HL-60 (cell line): Measurements from ENCODE around the gene DVL1.

Experiments
- DNase-seq, 2 experiments: peaks; one replicate each; pipeline ENCODE4 v3.0.0-alpha.2; 2010 to 2020; ENCODE audit warnings: low read depth in 1 of 2, low spot score in 1 of 2
- H3K27ac ChIP-seq: fragments of 250-450 bp; sonication (Bioruptor Pico); replicated peaks from 2 replicates; pipeline ENCODE4 v1.5.1; 2020; ENCODE audit warnings: mild to moderate bottlenecking, moderate library complexity
- H3K27me3 ChIP-seq: fragments of 250-450 bp; sonication (Bioruptor Pico); 2 replicates; pipeline ENCODE4 v1.5.1; 2021; ENCODE audit warnings: mild to moderate bottlenecking, moderate library complexity; ENCODE audit not compliant: insufficient read depth, poor library complexity, severe bottlenecking
- H3K4me3 ChIP-seq: replicated peaks from 2 replicates; pipeline ENCODE4 v1.5.1; 2011; ENCODE audit warnings: mild to moderate bottlenecking, control low read depth, low read length; ENCODE audit not compliant: insufficient read depth
- GABPA ChIP-seq: IDR thresholded peaks from 2 replicates; pipeline ENCODE4 v1.6.1; 2012; ENCODE audit warnings: low read depth
- POLR2AphosphoS5 ChIP-seq: IDR thresholded peaks from 2 replicates; pipeline ENCODE4 v1.6.1; 2012; ENCODE audit warnings: low read depth
- SPI1 ChIP-seq: IDR thresholded peaks from 2 replicates; pipeline ENCODE4 v1.6.1; 2012; ENCODE audit warnings: low read depth, mild to moderate bottlenecking, borderline replicate concordance
- TF ChIP-seq, protein P1 (sequence below): IDR thresholded peaks from 2 replicates; pipeline ENCODE4 v1.6.1; 2012; ENCODE audit warnings: low read depth; ENCODE audit not compliant: insufficient replicate concordance
- TF ChIP-seq, protein P2 (sequence below): IDR thresholded peaks from one replicate; pipeline ENCODE4 v1.5.1; 2011; ENCODE audit warnings: low read length, control low read depth, inconsistent platforms; ENCODE audit not compliant: insufficient read depth

DVL1 gene

DNA sequence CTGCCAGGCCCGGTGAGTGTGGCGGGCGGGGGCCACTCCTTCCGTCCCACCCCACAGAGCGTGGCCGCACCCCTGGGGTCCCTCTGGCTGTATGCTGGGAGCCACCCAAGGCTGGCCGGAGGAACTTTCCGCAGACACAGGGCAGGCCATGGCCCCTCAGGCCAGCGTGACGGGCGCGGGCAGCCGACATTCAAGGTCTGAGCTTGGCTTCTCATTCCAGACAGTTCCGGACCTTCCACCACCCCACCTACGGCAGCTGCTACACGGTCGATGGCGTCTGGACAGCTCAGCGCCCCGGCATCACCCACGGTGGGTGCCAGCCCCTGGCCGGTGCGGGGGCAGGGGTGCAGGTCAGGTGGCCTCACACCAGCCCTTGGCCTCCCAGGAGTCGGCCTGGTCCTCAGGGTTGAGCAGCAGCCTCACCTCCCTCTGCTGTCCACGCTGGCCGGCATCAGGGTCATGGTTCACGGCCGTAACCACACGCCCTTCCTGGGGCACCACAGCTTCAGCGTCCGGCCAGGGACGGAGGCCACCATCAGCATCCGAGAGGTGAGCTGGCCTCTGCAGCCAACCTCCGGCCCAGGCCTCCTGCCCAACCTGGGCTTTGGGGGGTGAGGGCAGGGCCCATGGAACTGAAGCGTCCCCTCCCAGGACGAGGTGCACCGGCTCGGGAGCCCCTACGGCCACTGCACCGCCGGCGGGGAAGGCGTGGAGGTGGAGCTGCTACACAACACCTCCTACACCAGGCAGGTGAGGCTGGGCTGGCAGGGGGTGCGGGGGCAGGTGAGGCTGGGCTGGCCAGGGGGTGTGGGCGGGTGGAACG lies 61.7 kb downstream of the DVL1 start:
- TF ChIP-seq SPI1 (no peak), POLR2AphosphoS5 (no peak), GABPA (no peak)
- TF ChIP-seq, protein P1, sequence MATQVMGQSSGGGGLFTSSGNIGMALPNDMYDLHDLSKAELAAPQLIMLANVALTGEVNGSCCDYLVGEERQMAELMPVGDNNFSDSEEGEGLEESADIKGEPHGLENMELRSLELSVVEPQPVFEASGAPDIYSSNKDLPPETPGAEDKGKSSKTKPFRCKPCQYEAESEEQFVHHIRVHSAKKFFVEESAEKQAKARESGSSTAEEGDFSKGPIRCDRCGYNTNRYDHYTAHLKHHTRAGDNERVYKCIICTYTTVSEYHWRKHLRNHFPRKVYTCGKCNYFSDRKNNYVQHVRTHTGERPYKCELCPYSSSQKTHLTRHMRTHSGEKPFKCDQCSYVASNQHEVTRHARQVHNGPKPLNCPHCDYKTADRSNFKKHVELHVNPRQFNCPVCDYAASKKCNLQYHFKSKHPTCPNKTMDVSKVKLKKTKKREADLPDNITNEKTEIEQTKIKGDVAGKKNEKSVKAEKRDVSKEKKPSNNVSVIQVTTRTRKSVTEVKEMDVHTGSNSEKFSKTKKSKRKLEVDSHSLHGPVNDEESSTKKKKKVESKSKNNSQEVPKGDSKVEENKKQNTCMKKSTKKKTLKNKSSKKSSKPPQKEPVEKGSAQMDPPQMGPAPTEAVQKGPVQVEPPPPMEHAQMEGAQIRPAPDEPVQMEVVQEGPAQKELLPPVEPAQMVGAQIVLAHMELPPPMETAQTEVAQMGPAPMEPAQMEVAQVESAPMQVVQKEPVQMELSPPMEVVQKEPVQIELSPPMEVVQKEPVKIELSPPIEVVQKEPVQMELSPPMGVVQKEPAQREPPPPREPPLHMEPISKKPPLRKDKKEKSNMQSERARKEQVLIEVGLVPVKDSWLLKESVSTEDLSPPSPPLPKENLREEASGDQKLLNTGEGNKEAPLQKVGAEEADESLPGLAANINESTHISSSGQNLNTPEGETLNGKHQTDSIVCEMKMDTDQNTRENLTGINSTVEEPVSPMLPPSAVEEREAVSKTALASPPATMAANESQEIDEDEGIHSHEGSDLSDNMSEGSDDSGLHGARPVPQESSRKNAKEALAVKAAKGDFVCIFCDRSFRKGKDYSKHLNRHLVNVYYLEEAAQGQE, result no peak
- TF ChIP-seq, protein P2, sequence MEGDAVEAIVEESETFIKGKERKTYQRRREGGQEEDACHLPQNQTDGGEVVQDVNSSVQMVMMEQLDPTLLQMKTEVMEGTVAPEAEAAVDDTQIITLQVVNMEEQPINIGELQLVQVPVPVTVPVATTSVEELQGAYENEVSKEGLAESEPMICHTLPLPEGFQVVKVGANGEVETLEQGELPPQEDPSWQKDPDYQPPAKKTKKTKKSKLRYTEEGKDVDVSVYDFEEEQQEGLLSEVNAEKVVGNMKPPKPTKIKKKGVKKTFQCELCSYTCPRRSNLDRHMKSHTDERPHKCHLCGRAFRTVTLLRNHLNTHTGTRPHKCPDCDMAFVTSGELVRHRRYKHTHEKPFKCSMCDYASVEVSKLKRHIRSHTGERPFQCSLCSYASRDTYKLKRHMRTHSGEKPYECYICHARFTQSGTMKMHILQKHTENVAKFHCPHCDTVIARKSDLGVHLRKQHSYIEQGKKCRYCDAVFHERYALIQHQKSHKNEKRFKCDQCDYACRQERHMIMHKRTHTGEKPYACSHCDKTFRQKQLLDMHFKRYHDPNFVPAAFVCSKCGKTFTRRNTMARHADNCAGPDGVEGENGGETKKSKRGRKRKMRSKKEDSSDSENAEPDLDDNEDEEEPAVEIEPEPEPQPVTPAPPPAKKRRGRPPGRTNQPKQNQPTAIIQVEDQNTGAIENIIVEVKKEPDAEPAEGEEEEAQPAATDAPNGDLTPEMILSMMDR, result no peak
- Histone ChIP-seq H3K27ac (no peak overlapping the region), H3K4me3 (no peak overlapping the region), H3K27me3 (no peaks in the 10 kb centered on the region)
- no peak for DNase-seq

DNA sequence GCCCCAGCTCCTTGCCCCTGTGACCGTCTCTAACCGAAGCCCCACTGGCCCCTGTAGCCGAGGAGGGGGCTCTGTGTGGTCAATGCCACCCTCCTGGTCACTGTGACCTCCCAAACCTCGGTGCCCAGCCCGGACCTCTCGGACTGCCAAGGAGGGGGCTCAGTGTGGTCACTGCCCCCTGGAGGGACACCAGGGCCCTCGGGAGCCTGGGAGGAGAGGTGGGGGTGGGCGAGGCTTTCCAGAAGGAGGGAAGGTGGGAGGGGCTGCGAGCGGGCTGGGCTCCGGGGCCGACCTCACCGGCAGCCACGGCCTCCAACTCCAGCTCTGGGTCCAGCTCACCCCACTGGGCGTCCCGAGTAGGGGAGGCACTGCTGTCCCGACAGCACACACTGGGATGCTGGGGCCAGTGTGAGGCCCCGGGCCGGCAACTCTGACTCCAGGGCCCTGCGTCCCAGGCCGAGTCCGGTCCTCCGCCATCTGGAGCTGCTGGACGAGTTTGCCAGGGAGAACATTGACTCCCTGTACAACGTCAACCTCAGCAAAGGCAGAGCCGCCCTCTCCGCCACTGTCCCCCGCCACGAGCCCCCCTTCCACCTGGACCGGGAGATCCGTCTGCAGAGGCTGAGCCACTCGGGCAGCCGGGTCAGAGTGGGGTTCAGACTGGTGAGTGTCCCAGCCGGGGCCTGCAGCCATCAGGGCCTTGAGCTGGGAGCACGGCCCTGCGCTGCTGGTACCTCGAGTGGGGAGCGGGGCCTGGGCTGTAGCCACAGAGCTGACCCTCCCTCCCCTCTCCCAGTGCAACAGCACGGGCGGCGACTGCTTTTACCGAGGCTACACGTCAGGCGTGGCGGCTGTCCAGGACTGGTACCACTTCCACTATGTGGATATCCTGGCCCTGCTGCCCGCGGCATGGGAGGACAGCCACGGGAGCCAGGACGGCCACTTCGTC lies 62.6 kb downstream of the DVL1 start:
- H3K27me3 ChIP-seq, result no peaks in the 10 kb centered on the region
- no peak for DNase-seq
- no peak overlapping the region for H3K27ac ChIP-seq
- no peak overlapping the region for H3K4me3 ChIP-seq
- TF ChIP-seq POLR2AphosphoS5 (no peak), SPI1 (no peak), GABPA (no peak)
- TF ChIP-seq, protein P1, result no peak
- TF ChIP-seq, protein P2, result no peak

DNA sequence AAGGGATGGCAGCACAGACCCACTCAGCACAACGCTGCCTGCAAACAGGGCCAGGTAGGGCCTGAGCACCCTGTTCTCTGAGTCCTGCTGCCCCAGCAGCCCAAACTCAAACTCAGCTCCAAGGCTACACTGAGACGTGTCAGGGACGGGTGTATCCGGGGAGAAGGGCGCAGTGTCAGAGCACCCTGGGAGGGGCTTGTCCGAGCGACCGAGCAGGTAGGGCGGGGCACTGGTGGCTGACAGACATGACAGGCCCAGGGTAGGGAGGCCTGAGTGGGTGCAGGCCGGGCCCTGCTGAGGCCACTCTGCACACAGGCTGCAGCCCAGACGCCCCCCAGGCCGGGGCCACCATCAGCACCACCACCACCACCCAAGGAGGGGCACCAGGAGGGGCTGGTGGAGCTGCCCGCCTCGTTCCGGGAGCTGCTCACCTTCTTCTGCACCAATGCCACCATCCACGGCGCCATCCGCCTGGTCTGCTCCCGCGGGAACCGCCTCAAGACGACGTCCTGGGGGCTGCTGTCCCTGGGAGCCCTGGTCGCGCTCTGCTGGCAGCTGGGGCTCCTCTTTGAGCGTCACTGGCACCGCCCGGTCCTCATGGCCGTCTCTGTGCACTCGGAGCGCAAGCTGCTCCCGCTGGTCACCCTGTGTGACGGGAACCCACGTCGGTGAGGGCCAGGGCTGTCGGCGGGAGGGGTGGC lies 63.5 kb downstream of the DVL1 start:
- TF ChIP-seq SPI1, result no peak
- TF ChIP-seq GABPA, result no peak
- no peak for TF ChIP-seq POLR2AphosphoS5
- TF ChIP-seq, protein P1, result no peak
- TF ChIP-seq, protein P2, result no peak
- Histone ChIP-seq H3K27ac (no peak overlapping the region), H3K4me3 (no peak overlapping the region), H3K27me3 (no peaks in the 10 kb centered on the region)
- no peak for DNase-seq
